IMR-90 (cell line): ENCODE measurements around the gene CPEB3. TPM values are rescaled to one million over a fixed set of nuclear protein-coding genes. Genes with fewer than 3 reads are reported as not detected.
A peak's percentile ranks its signal among the peaks of the same experiment; 100 is the strongest.

Source experiments
- ATAC-seq: fragments of 200-7000 bp; cut with Tn5 transposase; 2 replicates; pipeline ENCODE4 v1.9.1; 2020; ENCODE audit warnings: low read depth, mild to moderate bottlenecking, moderate library complexity
- BruUV-seq: library from RNA; stranded (reverse); fragments of 400-500 nt; replicated peaks from 2 replicates; lab custom pipeline; 2021; lab: Mats Ljungman, UMichigan
- CTCF ChIA-PET: fragments of 300-600 bp; formaldehyde crosslinking; extraction: SDS; loops from one replicate; lab custom pipeline; 2021; ENCODE audit warnings: antibody characterized with exemption; lab: Yijun Ruan, JAX
- POLR2A ChIA-PET: fragments of 300-600 bp; sonication (Branson Sonifier 250); formaldehyde crosslinking; loops from one replicate; lab custom pipeline; 2022; ENCODE audit warnings: antibody characterized with exemption; ENCODE audit not compliant: unreplicated experiment; lab: Charles Lee
- DNase-seq: peaks from one replicate; pipeline ENCODE4 v3.0.0; 2013
- H2AFZ ChIP-seq: replicated peaks from 2 replicates; pipeline ENCODE3; 2013; ENCODE audit warnings: low read length, mild to moderate bottlenecking; ENCODE audit not compliant: poor library complexity
- H2AK5ac ChIP-seq: 2 replicates; pipeline ENCODE4 v1.6.1; 2013; ENCODE audit warnings: low read depth, low read length, inconsistent platforms
- H2AK9ac ChIP-seq: replicated peaks from 2 replicates; pipeline ENCODE3; 2013; ENCODE audit warnings: mild to moderate bottlenecking, low read depth, low read length, moderate library complexity; ENCODE audit not compliant: poor library complexity
- H2BK120ac ChIP-seq: 2 replicates; pipeline ENCODE4 v1.6.1; 2013; ENCODE audit warnings: low read depth, low read length, inconsistent platforms
- H2BK15ac ChIP-seq: 3 replicates; pipeline ENCODE4 v1.6.1; 2013; ENCODE audit warnings: low read depth, low read length, inconsistent platforms
- H2BK20ac ChIP-seq: 2 replicates; pipeline ENCODE4 v1.6.1; 2013; ENCODE audit warnings: low read depth, mild to moderate bottlenecking, inconsistent platforms, low read length, moderate library complexity
- H2BK5ac ChIP-seq: 2 replicates; pipeline ENCODE4 v1.6.1; 2013; ENCODE audit warnings: mild to moderate bottlenecking, low read depth, low read length, inconsistent platforms; ENCODE audit not compliant: poor library complexity, severe bottlenecking
- H3K14ac ChIP-seq: replicated peaks from 2 replicates; pipeline ENCODE4 v1.6.1; 2013; ENCODE audit warnings: low read depth, low read length, inconsistent platforms
- H3K18ac ChIP-seq: 2 replicates; pipeline ENCODE4 v1.6.1; 2013; ENCODE audit warnings: low read depth, low read length, control low read depth
- H3K23ac ChIP-seq: 2 replicates; pipeline ENCODE4 v1.6.1; 2013; ENCODE audit warnings: low read depth, low read length, inconsistent platforms
- H3K27ac ChIP-seq: 2 replicates; pipeline ENCODE4 v1.5.1; 2013; ENCODE audit warnings: mild to moderate bottlenecking, control low read depth, low read length; ENCODE audit not compliant: insufficient read depth
- H3K27me3 ChIP-seq: 2 replicates; pipeline ENCODE4 v1.6.1; 2013; ENCODE audit warnings: low read length; ENCODE audit not compliant: control insufficient read depth, insufficient read depth
- H3K36me3 ChIP-seq: 2 replicates; pipeline ENCODE4 v1.6.1; 2013; ENCODE audit warnings: low read length, mixed read lengths; ENCODE audit not compliant: control insufficient read depth, insufficient read depth
- H3K4ac ChIP-seq: 2 replicates; pipeline ENCODE4 v1.6.1; 2013; ENCODE audit warnings: low read depth, low read length, inconsistent platforms
- H3K4me1 ChIP-seq: 2 replicates; pipeline ENCODE4 v1.6.1; 2013; ENCODE audit warnings: low read length, mixed read lengths; ENCODE audit not compliant: control insufficient read depth, insufficient read depth
- H3K4me2 ChIP-seq: 2 replicates; pipeline ENCODE4 v1.6.1; 2013; ENCODE audit warnings: low read depth, mild to moderate bottlenecking, control low read depth, low read length, moderate library complexity
- H3K4me3 ChIP-seq: 2 replicates; pipeline ENCODE4 v1.5.1; 2013; ENCODE audit warnings: low read depth, mild to moderate bottlenecking, control low read depth, low read length, moderate library complexity; ENCODE audit not compliant: insufficient read depth
- H3K56ac ChIP-seq: 2 replicates; pipeline ENCODE4 v1.6.1; 2013; ENCODE audit warnings: low read length, inconsistent platforms; ENCODE audit not compliant: insufficient read depth; ENCODE audit errors: extremely low read depth
- H3K79me1 ChIP-seq, 2 experiments: 2 replicates each; pipeline ENCODE4 v1.6.1; 2013; ENCODE audit warnings: low read length in 2 of 2, inconsistent platforms in 1 of 2, low read depth in 1 of 2
- H3K9ac ChIP-seq: 2 replicates; pipeline ENCODE4 v1.6.1; 2013; ENCODE audit warnings: low read depth, low read length, control low read depth
- H3K9me1 ChIP-seq: 2 replicates; pipeline ENCODE4 v1.6.1; 2013; ENCODE audit warnings: low read length, inconsistent platforms; ENCODE audit not compliant: insufficient read depth
- H3K9me3 ChIP-seq: 2 replicates; pipeline ENCODE4 v1.6.1; 2013; ENCODE audit warnings: low read length; ENCODE audit not compliant: control insufficient read depth, insufficient read depth
- H4K20me1 ChIP-seq: 2 replicates; pipeline ENCODE4 v1.6.1; 2013; ENCODE audit warnings: low read length, inconsistent platforms; ENCODE audit not compliant: insufficient read depth
- H4K5ac ChIP-seq: 2 replicates; pipeline ENCODE4 v1.6.1; 2013; ENCODE audit warnings: mild to moderate bottlenecking, low read depth, low read length, control low read depth
- H4K8ac ChIP-seq, 2 experiments: 2 replicates each; pipeline ENCODE4 v1.6.1; 2013; ENCODE audit warnings: low read depth in 2 of 2, low read length in 2 of 2, control low read depth in 1 of 2, inconsistent platforms in 1 of 2
- H4K91ac ChIP-seq: 2 replicates; pipeline ENCODE4 v1.6.1; 2013; ENCODE audit warnings: low read depth, low read length, inconsistent platforms; ENCODE audit not compliant: insufficient read depth
- BHLHE40 ChIP-seq: fragments of 150-350 bp; IDR thresholded peaks from 2 replicates; pipeline ENCODE4 v1.6.1; 2016; ENCODE audit warnings: mild to moderate bottlenecking, low read depth, low read length
- CEBPB ChIP-seq: IDR thresholded peaks from 2 replicates; pipeline ENCODE4 v1.6.1; 2012; ENCODE audit warnings: low read depth, low read length, improper control_type of control experiment
- CHD1 ChIP-seq: IDR thresholded peaks from 2 replicates; pipeline ENCODE4 v1.6.1; 2012; ENCODE audit warnings: low read depth, low read length, improper control_type of control experiment
- ELK1 ChIP-seq: fragments of 150-350 bp; IDR thresholded peaks from 2 replicates; pipeline ENCODE4 v1.6.1; 2016; ENCODE audit warnings: low read depth, mild to moderate bottlenecking, low read length, moderate library complexity, borderline replicate concordance
- FOS ChIP-seq: fragments of 150-350 bp; IDR thresholded peaks from 2 replicates; pipeline ENCODE4 v1.6.1; 2016; ENCODE audit warnings: low read depth, low read length
- MAFK ChIP-seq: IDR thresholded peaks from 2 replicates; pipeline ENCODE4 v1.6.1; 2012; ENCODE audit warnings: low read depth, low read length, improper control_type of control experiment
- MAZ ChIP-seq: IDR thresholded peaks from 2 replicates; pipeline ENCODE4 v1.6.1; 2012; ENCODE audit warnings: low read depth, mild to moderate bottlenecking, low read length, improper control_type of control experiment, moderate library complexity, borderline replicate concordance
- MXI1 ChIP-seq: IDR thresholded peaks from 2 replicates; pipeline ENCODE4 v1.6.1; 2012; ENCODE audit warnings: low read depth, mild to moderate bottlenecking, low read length, moderate library complexity, borderline replicate concordance
- NFE2L2 ChIP-seq: fragments of 150-350 bp; IDR thresholded peaks from 2 replicates; pipeline ENCODE4 v1.6.1; 2016; ENCODE audit warnings: low read depth, mild to moderate bottlenecking, low read length
- POLR2A ChIP-seq: IDR thresholded peaks from 2 replicates; pipeline ENCODE4 v1.6.1; 2012; ENCODE audit warnings: mild to moderate bottlenecking, low read depth, low read length
- RAD21 ChIP-seq: IDR thresholded peaks from 2 replicates; pipeline ENCODE4 v1.6.1; 2012; ENCODE audit warnings: low read length, improper control_type of control experiment
- RCOR1 ChIP-seq: IDR thresholded peaks from 2 replicates; pipeline ENCODE4 v1.6.1; 2012; ENCODE audit warnings: mild to moderate bottlenecking, low read length, improper control_type of control experiment; ENCODE audit not compliant: insufficient replicate concordance
- RFX5 ChIP-seq: IDR thresholded peaks from 2 replicates; pipeline ENCODE4 v1.8.0; 2012; ENCODE audit warnings: low read depth, mild to moderate bottlenecking, low read length, moderate library complexity
- SMC3 ChIP-seq: fragments of 150-350 bp; IDR thresholded peaks from 2 replicates; pipeline ENCODE4 v1.6.1; 2016; ENCODE audit warnings: low read depth, mild to moderate bottlenecking, antibody characterized with exemption, low read length, moderate library complexity
- WGBS, 2 experiments: methylation state at CpG; one replicate each; pipeline versions ENCODE4 v1.1.5 to v1.1.7; 2013; ENCODE audit warnings: missing lambda C conversion rate in 2 of 2; ENCODE audit not compliant: insufficient read length in 1 of 2; ENCODE audit errors: extremely low coverage in 2 of 2; 5-methylcytosine and 5-hydroxymethylcytosine counted together
- dilution Hi-C: fragments of 300-500 bp; cut with HindIII; formaldehyde crosslinking; loops from one replicate; pipeline ENCODE4 v1.14.3; 2018; ENCODE audit warnings: low sequenced_read_pairs; ENCODE audit not compliant: unreplicated experiment
- in situ Hi-C: fragments of 300-500 bp; cut with MboI; formaldehyde crosslinking; loops from 3 replicates; pipeline ENCODE4 v1.14.3; 2019; ENCODE audit warnings: low sequenced_read_pairs, inconsistent platforms, mixed read lengths
- intact Hi-C: fragments of 100-400 bp; cut with micrococcal nuclease; formaldehyde crosslinking; loops from 2 replicates; pipeline ENCODE4 v1.10.0; 2022
- polyA plus RNA-seq, 3 experiments: library from polyadenylated mRNA; depleted of rRNA; stranded (reverse); fragments of >200 nt; gene quantifications; 2 replicates each; pipeline ENCODE4 v1.2.3, GENCODE V29; 2012; ENCODE audit warnings: low replicate concordance in 1 of 3
- total RNA-seq: library from RNA; depleted of rRNA; stranded (reverse); fragments of >200 nt; gene quantifications from 2 replicates; pipeline ENCODE4 v1.2.3, GENCODE V29; 2012
- TF ChIP-seq, protein P1 (sequence below): conservative IDR thresholded peaks from 2 replicates; pipeline ENCODE4 v1.5.1; 2012; ENCODE audit warnings: mild to moderate bottlenecking, low read depth, low read length, improper control_type of control experiment

Gene CPEB3
- total and polyA plus RNA-seq, 2 of the 4 experiments (the other 2 are of a cell fraction) = 0.18 to 0.36 TPM

- no peak overlapping the region for H3K4me3 ChIP-seq
- H4K20me1 ChIP-seq = no peaks in the 10 kb centered on the region
- no peak overlapping the region for H2AK5ac ChIP-seq
- no peak overlapping the region for H3K4ac ChIP-seq
- H4K8ac ChIP-seq = no peak overlapping the region
- DNase-seq (peak; percentile 79), ATAC-seq (peak; percentile 58)
- H3K9ac ChIP-seq = no peak overlapping the region
- peaks cover 3% of the 10 kb centered on the region; the same call in 1 of the 2 replicates for H3K9me1 ChIP-seq
- H3K27me3 ChIP-seq = no peaks in the 10 kb centered on the region
- H3K27ac ChIP-seq = no peak overlapping the region
- H3K23ac ChIP-seq = no peak overlapping the region
- 0 out of 4 replicates have a peak, but pooled peaks cover 0 to 2% of the 10 kb centered on the region in 2 experiments for H3K79me1 ChIP-seq
- H4K91ac ChIP-seq = no peak overlapping the region
- no peak overlapping the region for H2AK9ac ChIP-seq
- ChIA-PET CTCF (interaction anchor here (0.7 to 1.0 kb wide), 3 partner anchors 188 to 331 kb away, joined by 3 to 4 read pairs (median 3); partner anchors contain the start of gene MARCHF5), POLR2A (no interaction called here)
- no peak overlapping the region for H3K18ac ChIP-seq
- intact Hi-C loops (loop anchor here (5.0 kb wide), 1 partner anchor 189 kb away; the partner anchor contains the start of genes CPEB3 and MARCHF5), in situ Hi-C loops (no loop called here), dilution Hi-C loops (no loop called here)
- H2BK120ac ChIP-seq = no peak overlapping the region
- H3K56ac ChIP-seq = no peak overlapping the region
- H2AFZ ChIP-seq = no peak overlapping the region
- H3K4me1 ChIP-seq = peaks cover 6% of the 10 kb centered on the region
- no peak overlapping the region for H2BK20ac ChIP-seq
- 100% methylated on average over 1 of the region's 2 CpGs; no CpG with 5 or more reads in 1 of the 2 experiments for WGBS, 2 experiments
- no peaks in the 10 kb centered on the region for H3K36me3 ChIP-seq
- H2BK5ac ChIP-seq = no peak overlapping the region
- no TSS peak for BruUV-seq
- 0 out of 2 replicates have a peak overlapping the region, but pooled peaks have one; percentile 44 for H3K4me2 ChIP-seq
- H2BK15ac ChIP-seq = no peak overlapping the region
- H3K14ac ChIP-seq = 0 out of 2 replicates have a peak overlapping the region, but pooled peaks have one; percentile 38
- no peak overlapping the region for H4K5ac ChIP-seq
- H3K9me3 ChIP-seq = no peaks in the 10 kb centered on the region
- no peak for TF ChIP-seq MXI1
- no peak for TF ChIP-seq ELK1
- no peak for TF ChIP-seq FOS
- TF ChIP-seq RAD21 = no peak
- TF ChIP-seq, protein P1, sequence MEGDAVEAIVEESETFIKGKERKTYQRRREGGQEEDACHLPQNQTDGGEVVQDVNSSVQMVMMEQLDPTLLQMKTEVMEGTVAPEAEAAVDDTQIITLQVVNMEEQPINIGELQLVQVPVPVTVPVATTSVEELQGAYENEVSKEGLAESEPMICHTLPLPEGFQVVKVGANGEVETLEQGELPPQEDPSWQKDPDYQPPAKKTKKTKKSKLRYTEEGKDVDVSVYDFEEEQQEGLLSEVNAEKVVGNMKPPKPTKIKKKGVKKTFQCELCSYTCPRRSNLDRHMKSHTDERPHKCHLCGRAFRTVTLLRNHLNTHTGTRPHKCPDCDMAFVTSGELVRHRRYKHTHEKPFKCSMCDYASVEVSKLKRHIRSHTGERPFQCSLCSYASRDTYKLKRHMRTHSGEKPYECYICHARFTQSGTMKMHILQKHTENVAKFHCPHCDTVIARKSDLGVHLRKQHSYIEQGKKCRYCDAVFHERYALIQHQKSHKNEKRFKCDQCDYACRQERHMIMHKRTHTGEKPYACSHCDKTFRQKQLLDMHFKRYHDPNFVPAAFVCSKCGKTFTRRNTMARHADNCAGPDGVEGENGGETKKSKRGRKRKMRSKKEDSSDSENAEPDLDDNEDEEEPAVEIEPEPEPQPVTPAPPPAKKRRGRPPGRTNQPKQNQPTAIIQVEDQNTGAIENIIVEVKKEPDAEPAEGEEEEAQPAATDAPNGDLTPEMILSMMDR = no peak
- TF ChIP-seq BHLHE40 = no peak
- TF ChIP-seq RFX5 = no peak
- TF ChIP-seq RCOR1 = no peak
- no peak for TF ChIP-seq MAZ
- TF ChIP-seq NFE2L2 = no peak
- TF ChIP-seq CHD1 = no peak
- TF ChIP-seq POLR2A = no peak
- TF ChIP-seq MAFK = no peak
- no peak for TF ChIP-seq CEBPB
- no peak for TF ChIP-seq SMC3
These were observed 187.3 kb downstream of the CPEB3 start for GRCh38 chr10:92103376-92104090.
